Neural cell (in vitro differentiated cells): ENCODE results near the gene HPSE2. TPM values are rescaled to one million over a fixed set of nuclear protein-coding genes. Genes with fewer than 3 reads are reported as not detected.

Experiments
- H2AFZ ChIP-seq: fragments of 200-600, 300-800 bp; sonication (generic), shearing (Covaris generic); 2 replicates; pipeline ENCODE4 v1.6.0; 2014; ENCODE audit warnings: low read depth, mild to moderate bottlenecking, antibody characterized with exemption, low read length, moderate library complexity
- H3F3A ChIP-seq: fragments of 200-600 bp; shearing (Covaris generic); 2 replicates; pipeline ENCODE4 v1.6.1; 2016; ENCODE audit warnings: mild to moderate bottlenecking, moderate library complexity, mixed read lengths, antibody characterized with exemption, low read length; ENCODE audit not compliant: insufficient read depth, poor library complexity, severe bottlenecking
- H3K27ac ChIP-seq: fragments of 200-600, 300-800 bp; sonication (generic), shearing (Covaris generic); 2 replicates; pipeline ENCODE4 v1.5.1; 2014; ENCODE audit warnings: mild to moderate bottlenecking, low read length, moderate library complexity
- H3K27me3 ChIP-seq: fragments of 300-800, 200-600 bp; sonication (generic), shearing (Covaris generic); 2 replicates; pipeline ENCODE4 v1.6.0; 2014; ENCODE audit warnings: mild to moderate bottlenecking, low read depth, low read length, moderate library complexity; ENCODE audit not compliant: insufficient read depth
- H3K36me3 ChIP-seq: fragments of 300-800, 200-600 bp; sonication (generic), shearing (Covaris generic); 2 replicates; pipeline ENCODE4 v1.5.1; 2014; ENCODE audit warnings: mild to moderate bottlenecking, antibody characterized with exemption, low read length, moderate library complexity; ENCODE audit not compliant: insufficient read depth
- H3K4me2 ChIP-seq: fragments of 300-800, 200-600 bp; sonication (generic), shearing (Covaris generic); 2 replicates; pipeline ENCODE4 v1.6.0; 2014; ENCODE audit warnings: mild to moderate bottlenecking, low read length
- H3K4me3 ChIP-seq: fragments of 300-800, 200-600 bp; sonication (generic), shearing (Covaris generic); 2 replicates; pipeline ENCODE4 v1.5.1; 2014; ENCODE audit warnings: mild to moderate bottlenecking, low read length, moderate library complexity
- H3K79me2 ChIP-seq: fragments of 200-600 bp; shearing (Covaris generic); replicated peaks from 2 replicates; pipeline ENCODE4 v1.6.0; 2014; ENCODE audit warnings: mild to moderate bottlenecking, low read length, moderate library complexity; ENCODE audit not compliant: insufficient read depth
- H3K9ac ChIP-seq: fragments of 300-800, 200-600 bp; sonication (generic), shearing (Covaris generic); 2 replicates; pipeline ENCODE4 v1.6.1; 2016; ENCODE audit warnings: mild to moderate bottlenecking, low read length, mixed read lengths
- H3K9me2 ChIP-seq: fragments of 200-600 bp; shearing (Covaris generic); 2 replicates; pipeline ENCODE4 v1.6.1; 2016; ENCODE audit warnings: mild to moderate bottlenecking, low read length, mixed read lengths; ENCODE audit not compliant: insufficient read depth
- H3K9me3 ChIP-seq: fragments of 200-600, 300-800 bp; sonication (generic), shearing (Covaris generic); 2 replicates; pipeline ENCODE4 v1.6.1; 2016; ENCODE audit warnings: mild to moderate bottlenecking, mixed run types, low read length, moderate library complexity, mixed read lengths
- H4K20me1 ChIP-seq: fragments of 200-600 bp; shearing (Covaris generic); 2 replicates; pipeline ENCODE4 v1.6.1; 2016; ENCODE audit warnings: mild to moderate bottlenecking, mixed run types; ENCODE audit not compliant: insufficient read depth
- CTCF ChIP-seq: fragments of 450-650 bp; IDR thresholded peaks from 2 replicates; pipeline ENCODE4 v1.5.1; 2014; ENCODE audit warnings: antibody characterized with exemption, mild to moderate bottlenecking, moderate library complexity; ENCODE audit not compliant: poor library complexity, severe bottlenecking
- EP300 ChIP-seq: fragments of 450-650 bp; conservative IDR thresholded peaks from 2 replicates; pipeline ENCODE4 v1.6.1; 2014; ENCODE audit warnings: antibody characterized with exemption, mild to moderate bottlenecking, moderate library complexity; ENCODE audit not compliant: poor library complexity, severe bottlenecking
- EZH2 ChIP-seq: fragments of 200-600, 300-800 bp; shearing (Covaris generic), sonication (generic); IDR thresholded peaks from 2 replicates; pipeline ENCODE4 v1.6.1; 2014; ENCODE audit warnings: antibody characterized with exemption, low read length, borderline replicate concordance, mild to moderate bottlenecking; ENCODE audit not compliant: insufficient read depth, poor library complexity, severe bottlenecking
- MXI1 ChIP-seq: fragments of 450-650 bp; conservative IDR thresholded peaks from 2 replicates; pipeline ENCODE4 v1.6.1; 2014; ENCODE audit warnings: antibody characterized with exemption, mild to moderate bottlenecking; ENCODE audit not compliant: poor library complexity, severe bottlenecking
- POLR2AphosphoS5 ChIP-seq: IDR thresholded peaks from 2 replicates; pipeline ENCODE4 v1.6.1; 2012
- RAD21 ChIP-seq: fragments of 450-650 bp; conservative IDR thresholded peaks from 2 replicates; pipeline ENCODE4 v1.6.1; 2014; ENCODE audit warnings: antibody characterized with exemption, mild to moderate bottlenecking, moderate library complexity
- REST ChIP-seq: IDR thresholded peaks from 2 replicates; pipeline ENCODE4 v1.6.1; 2012; ENCODE audit warnings: borderline replicate concordance
- SMC3 ChIP-seq: fragments of 450-650 bp; conservative IDR thresholded peaks from 2 replicates; pipeline ENCODE4 v1.6.1; 2014; ENCODE audit warnings: antibody characterized with exemption, mild to moderate bottlenecking, moderate library complexity; ENCODE audit not compliant: poor library complexity
- TAF1 ChIP-seq: IDR thresholded peaks from 2 replicates; pipeline ENCODE4 v1.6.1; 2012; ENCODE audit warnings: low read depth
- polyA plus RNA-seq: library from polyadenylated mRNA; depleted of rRNA; stranded (reverse); fragments of >200 nt; gene quantifications from 2 replicates; pipeline ENCODE4 v1.2.3, GENCODE V29; 2014

The HPSE2 gene
- polyA plus RNA-seq, 1 donor from 2014 or later: not detected

- H2AFZ ChIP-seq: no peak overlapping the region
- no peak overlapping the region for H3K4me3 ChIP-seq
- H3K27me3 ChIP-seq: no peaks in the 10 kb centered on the region
- no peak overlapping the region for H3K9ac ChIP-seq
- H3K4me2 ChIP-seq: no peak overlapping the region
- H3F3A ChIP-seq: no peaks in the 10 kb centered on the region
- H3K27ac ChIP-seq: no peak overlapping the region
- TF ChIP-seq CTCF (no peak), MXI1 (no peak), RAD21 (no peak), REST (no peak)
- no peaks in the 10 kb centered on the region for H3K9me2 ChIP-seq
- H3K79me2 ChIP-seq: no peaks in the 10 kb centered on the region
- no peaks in the 10 kb centered on the region for H4K20me1 ChIP-seq
- H3K9me3 ChIP-seq: no peaks in the 10 kb centered on the region
- no peaks in the 10 kb centered on the region for H3K36me3 ChIP-seq
Measured at GRCh38 chr10:98568551-98568950, 667.1 kb downstream of the HPSE2 start.

GRCh38 chr10:98567391-98568133 is 668.1 kb downstream of the HPSE2 start:
- Histone ChIP-seq H4K20me1 (no peaks in the 10 kb centered on the region), H3K9ac (no peak overlapping the region), H2AFZ (no peak overlapping the region), H3K9me2 (no peaks in the 10 kb centered on the region), H3K4me3 (no peak overlapping the region), H3K36me3 (no peaks in the 10 kb centered on the region), H3K79me2 (no peaks in the 10 kb centered on the region), H3F3A (no peaks in the 10 kb centered on the region), H3K9me3 (no peaks in the 10 kb centered on the region), H3K27ac (no peak overlapping the region), H3K4me2 (no peak overlapping the region), H3K27me3 (no peaks in the 10 kb centered on the region)
- no peak for TF ChIP-seq REST
- no peak for TF ChIP-seq EP300
- TF ChIP-seq SMC3: no peak
- no peak for TF ChIP-seq CTCF
- no peak for TF ChIP-seq POLR2AphosphoS5
- no peak for TF ChIP-seq RAD21
- no peak for TF ChIP-seq MXI1
- TF ChIP-seq EZH2: no peak
- TF ChIP-seq TAF1: no peak
